SIG-M5 treated with dmso at 0.1 percent for 504 hours (cell line): ENCODE measurements around the gene DUSP19.

Source experiments
- DNase-seq: peaks from one replicate; lab custom pipeline; 2025; ENCODE audit not compliant: unreplicated experiment; lab: John Stamatoyannopoulos, UW

Gene DUSP19

DNA sequence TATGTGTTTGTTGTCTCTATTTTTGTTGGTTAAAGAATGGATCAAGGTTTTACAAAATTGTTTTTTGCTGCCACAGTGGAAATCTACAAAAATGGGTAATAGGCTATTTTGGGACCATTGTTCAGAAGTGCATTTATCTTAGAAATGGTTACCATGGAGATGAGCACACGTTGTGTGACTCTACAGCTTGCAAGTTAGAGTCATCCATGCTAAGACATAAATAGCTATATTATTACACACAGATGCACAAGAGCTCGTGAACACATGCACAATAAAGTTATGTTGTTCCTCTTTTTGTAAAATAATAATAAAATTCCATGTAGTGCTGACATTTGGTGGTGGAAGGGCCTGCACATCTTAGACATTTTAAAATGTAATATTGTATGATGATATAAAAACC is 15.5 kb upstream of the DUSP19 start:
- no peak for DNase-seq

GRCh38 chr2:183068561-183068960 is 10.0 kb upstream of the DUSP19 start:
- DNase-seq: no peak

DNA sequence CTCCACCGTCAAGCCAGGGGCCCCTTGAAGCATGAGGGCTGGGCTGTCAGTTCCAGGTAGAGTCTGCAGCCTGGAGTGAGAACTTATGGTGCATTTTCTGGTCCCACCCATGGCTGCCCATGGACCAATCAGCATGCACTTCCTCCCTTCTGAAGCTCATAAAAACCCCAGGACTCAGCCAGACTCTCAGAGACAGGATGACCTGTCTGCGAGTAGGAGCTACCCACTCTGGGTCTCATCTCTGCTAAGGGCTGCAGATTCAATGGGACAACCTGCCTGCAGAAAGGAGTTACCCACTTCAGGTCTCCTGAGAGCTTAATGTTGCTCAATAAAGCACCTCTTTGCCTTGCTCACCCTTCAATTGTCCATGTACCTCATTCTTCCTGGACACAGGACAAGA is 9.4 kb upstream of the DUSP19 start:
- no peak for DNase-seq

GRCh38 chr2:183070942-183071844 is 7.4 kb upstream of the DUSP19 start:
- no peak for DNase-seq

- no peak for DNase-seq
Measured at GRCh38 chr2:183072177-183072576, 6.4 kb upstream of the DUSP19 start.

DNA sequence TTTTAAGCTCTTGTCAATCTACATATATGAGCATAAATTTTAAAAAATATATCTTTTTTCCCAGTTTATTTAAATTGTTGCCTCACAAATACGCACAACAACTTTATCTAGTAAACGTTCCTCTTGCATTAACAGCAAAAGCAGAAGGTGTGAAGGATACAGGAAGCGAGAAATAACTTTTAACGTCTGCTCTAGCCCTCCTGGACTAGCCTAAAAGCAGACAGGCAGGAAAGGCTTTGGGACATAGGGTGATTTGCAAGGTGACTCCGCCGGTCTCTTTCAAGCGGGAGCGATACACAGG is 434 bp upstream of the DUSP19 start:
- peak; percentile 11 for DNase-seq

DNA sequence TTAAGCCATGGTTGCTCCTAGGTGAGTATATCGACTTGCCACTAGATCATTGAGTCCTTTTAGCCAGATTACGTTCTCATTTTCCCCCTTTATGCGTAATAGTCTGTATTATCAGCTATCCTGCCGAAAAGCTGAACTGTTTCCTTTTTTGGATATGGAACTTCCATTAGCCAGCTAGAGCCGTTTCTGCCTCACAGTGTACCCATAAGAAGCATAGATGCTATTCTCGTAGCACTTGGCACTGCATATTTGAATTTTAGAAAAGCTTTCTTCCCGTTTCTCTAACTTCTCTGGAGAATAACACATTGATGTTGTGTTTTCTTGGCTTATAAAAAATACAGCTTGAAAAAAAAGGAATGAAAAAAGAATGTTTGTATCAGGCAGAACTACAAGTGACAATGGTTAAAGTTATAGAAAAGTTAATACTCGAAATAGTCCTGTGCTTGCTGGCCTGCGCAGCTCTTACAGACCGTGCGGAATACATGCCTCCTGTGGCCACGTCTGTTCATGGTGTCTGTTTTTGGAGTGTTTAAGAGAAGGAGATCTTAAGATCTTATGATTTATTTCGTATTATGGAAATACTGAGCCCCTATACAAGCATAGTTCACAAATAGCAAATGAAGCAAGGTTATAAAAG is 710 bp downstream of the DUSP19 start:
- DNase-seq: peak; percentile 6

DNA sequence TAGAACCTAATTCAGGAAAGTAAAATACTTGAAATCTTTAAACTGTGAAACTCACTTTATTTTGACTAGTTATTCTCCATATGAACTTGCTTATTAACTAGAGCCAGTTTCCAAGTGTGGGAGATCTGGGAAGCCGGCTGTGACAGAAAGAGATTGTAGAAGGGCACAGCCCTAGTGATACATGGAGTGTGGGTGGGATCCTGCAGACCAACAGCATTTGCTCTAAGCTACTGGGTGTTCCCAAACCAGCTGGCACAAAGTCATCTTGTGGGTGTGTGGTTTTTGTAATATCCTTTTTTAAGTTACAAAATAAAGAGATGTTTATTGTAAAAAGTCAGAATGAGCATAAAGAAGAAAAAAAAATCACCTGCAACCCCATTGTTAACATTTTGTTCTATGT is 3.4 kb downstream of the DUSP19 start:
- DNase-seq: no peak

GRCh38 chr2:183088061-183088460 is 9.5 kb downstream of the DUSP19 start:
- DNase-seq: no peak

DNA sequence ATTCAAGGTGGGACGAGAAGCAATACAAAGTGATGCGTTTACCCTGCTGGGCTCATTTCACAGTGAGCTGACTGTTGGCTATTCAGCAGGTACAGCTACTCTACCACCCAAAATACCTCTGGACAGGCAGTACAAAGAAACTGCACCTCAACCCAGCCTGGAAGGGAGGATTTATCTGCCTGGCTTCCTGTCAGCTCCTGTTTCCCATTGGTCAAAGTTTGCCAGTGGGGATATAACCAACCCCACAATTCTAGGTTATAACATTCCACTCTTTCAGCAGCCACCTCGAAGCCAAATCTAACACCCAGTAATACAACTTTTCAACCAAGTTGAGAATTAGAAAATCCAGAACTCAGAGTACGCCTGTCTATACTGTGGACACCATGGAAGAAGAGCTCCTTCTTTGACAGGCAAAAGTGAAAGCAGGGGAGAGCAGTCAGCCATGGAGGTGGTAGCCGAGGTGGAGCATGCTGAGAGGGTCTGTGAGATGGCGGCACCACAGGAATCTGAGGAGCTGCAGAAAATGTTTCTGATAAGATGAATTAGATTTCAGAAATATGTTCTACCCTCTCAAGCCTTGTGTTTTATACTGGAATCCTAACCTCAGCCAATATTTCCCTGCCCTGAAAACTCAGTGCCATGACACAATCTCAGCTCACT is 10.8 kb downstream of the DUSP19 start:
- DNase-seq: no peak

DNA sequence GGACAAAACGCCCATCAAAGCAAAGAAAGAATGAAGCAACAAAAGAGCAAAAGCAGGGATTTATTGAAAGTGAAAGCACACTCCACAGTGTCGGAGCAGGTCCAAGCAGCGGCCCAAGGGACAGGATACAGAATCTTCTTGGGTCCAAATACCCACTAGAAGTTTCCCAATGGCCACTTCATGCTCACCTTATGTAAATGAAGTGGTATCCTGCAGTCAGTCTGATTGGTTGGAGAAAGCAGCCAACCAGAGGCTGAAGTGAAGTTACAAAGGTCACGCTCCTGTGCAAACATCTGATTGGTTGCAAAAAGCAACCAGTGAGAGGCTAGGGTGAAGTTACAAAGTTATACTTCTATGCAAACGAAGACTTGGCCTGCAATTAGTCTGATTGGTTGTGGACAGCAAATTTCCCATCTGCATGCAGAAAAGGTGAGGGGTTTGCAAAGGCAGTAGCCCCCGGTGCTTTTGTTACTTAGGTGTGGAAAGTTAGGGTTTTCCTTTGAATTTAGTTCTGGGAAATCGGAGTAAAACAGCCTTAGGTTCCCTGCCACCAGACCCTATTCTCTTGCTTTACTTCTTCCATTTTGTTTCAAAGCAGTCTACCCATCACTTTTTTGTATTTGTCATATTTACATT is 12.9 kb downstream of the DUSP19 start:
- no peak for DNase-seq

- DNase-seq: no peak
Measured at GRCh38 chr2:183091954-183092345, 13.4 kb downstream of the DUSP19 start.

DNA sequence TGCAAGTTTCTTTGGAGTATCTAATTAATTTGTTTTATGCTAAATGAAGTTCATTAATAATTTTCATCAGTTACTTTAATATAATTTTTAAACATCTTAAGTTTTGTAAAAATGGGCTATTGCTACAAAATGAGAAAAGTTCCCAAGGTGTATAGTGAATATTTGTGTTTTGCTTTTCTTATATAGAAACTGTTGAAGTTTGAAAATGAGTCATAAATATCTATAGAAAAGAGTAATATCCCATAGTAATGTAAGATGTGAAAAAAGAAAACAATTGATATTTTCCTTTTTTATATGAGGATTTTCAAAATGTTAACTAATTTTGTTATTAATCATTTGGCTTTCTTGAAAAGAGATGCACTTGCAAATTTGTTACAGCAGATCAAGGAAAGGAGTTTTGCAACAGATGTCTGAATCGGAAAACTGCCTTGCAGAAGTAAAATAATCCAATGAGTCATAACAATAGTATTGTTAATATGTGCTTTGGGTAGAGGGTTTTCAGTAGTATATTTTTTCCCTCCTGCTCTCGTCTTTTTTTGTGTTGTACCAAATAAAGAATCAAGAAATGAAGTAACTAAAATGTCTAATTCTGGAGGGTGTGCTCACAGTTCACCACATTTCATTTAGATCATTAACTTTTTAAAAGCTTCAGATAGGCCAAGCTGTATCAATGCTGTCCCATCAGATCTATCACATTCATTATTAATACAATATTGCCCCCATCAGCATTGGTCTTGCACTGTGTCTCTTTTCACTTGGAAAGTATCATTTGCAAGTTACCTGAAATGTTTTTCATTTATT is 15.5 kb downstream of the DUSP19 start:
- no peak for DNase-seq

DNA sequence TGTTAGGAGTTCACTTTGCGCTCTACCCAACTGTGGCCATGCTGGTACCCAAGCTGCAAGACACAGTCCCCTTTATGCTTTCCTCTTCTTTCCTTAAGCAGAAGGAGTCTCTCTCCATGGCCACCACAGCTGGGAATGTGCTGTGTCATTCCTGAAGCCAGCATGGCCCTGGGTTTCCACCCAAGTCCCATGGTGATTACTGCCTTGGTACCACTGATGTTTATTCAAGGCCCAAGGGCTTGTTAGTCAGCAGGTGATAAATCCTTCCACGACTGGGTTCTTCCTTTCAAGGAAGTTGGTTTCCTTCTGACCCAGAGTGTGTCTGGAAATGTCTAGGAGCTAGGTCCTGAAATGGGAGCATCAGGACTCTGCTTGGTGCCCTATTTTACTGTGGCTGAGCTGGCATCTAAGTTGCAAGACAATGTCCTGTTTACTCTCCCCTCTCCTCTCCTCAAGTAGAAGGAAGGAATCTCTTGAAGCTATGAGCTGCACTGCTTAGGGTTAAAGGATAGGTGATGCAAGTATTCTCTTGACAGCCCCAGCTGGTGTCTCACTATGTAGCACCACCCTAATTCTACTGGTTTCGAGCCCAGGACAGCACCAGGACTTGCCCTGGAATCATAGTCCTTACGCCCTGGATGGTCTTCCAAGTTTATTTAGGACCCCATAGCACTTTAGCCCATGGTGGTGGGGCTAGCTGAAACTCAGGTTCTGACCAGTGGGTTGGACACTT is 27.0 kb downstream of the DUSP19 start:
- DNase-seq: no peak

- no peak for DNase-seq
Measured at GRCh38 chr2:183112577-183112976, 34.0 kb downstream of the DUSP19 start.

DNA sequence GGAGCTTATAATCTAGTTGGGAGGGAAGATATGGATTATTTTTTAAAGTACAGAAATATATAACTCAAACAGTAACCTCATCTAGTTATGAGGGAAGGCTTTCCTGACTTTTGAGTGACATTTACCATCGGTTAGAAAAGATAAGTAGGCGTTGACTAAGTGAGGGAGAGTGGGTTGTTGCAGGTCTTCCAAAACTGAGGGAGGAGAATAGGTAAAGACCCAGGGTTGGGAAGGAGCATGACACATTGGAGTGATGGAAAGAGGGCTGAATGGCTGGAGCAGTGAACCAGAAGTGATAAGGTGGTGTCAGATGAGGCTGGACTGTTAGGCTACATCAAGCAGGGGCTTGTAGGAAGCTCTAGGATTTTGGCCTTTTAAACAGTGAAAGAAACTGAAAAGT is 35.1 kb downstream of the DUSP19 start:
- DNase-seq: no peak

DNA sequence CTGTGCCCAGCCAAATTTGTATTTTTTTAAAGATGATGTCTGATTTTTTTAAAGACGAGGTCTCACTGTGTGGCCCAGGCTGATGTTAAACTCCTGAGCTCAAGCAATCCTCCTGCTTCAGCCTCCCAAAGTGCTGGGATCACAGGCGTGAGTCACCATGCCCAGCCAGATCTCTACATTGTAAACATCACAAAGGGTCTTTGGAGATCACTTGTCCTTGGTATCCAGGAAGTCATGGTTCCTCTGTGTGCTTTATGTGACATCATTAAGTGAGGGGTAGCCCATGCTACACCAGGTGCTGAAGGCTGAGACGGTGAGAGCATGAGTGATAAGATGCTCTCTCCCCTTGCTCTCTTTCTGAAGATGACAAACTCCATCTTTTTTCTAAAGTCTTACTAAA is 38.7 kb downstream of the DUSP19 start:
- DNase-seq: no peak

DNA sequence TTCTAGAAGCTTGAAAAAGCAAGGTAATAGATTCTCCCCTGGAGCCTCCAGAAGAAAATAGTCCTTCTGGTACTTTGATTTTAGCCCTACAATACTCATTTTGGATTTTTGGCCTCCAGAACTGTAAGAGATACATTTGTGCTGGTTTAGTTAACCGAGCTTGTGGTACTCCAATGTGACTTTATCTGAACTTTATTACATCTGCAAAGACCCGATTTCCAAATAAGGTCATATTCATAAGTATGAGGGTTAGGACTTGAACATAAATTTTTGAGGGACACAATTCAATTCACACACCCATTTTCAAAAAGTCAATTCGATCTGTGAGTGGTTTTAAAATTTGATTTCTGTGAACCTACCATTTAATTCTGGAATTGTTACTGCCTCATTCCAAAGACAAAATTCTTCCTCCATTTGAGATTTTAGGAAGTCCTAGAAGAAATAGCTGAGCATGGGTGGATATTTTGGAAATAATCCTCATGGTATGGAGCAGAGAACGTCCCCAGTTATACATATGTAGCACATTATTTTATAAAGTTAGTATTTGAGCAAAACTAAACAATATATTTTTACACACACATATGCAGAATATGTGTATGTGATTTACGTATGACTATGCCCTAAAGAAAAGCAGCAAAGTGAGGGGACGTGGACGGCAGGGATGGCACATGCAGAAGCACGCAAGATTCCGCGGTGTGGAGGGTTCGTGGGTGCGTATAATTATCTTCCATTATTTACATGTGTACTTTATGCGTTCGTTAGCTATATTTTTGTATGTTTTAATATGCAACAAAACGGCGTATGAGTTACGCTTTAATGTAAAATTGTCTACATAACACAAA is 44.8 kb downstream of the DUSP19 start:
- DNase-seq: no peak

GRCh38 chr2:183123959-183124221 is 45.3 kb downstream of the DUSP19 start:
- DNase-seq: no peak
